NCI-H510A (cell line): ENCODE measurements around the gene TAS2R60.
"Not testable (repeated sequence)": the region's sequence is repeated elsewhere in the genome, so short reads cannot be mapped to it uniquely, and the experiment has no call there.

Experiments used
- DNase-seq: peaks from one replicate; lab custom pipeline; 2025; lab: John Stamatoyannopoulos, UW

TAS2R60 gene

GRCh38 chr7:143477501-143478150 is 34.4 kb downstream of the TAS2R60 start, which contains the start of gene TAS2R41:
TAS2R41 (plus strand) TSS chr7:143477873; CDS start chr7:143477873, 0 bp downstream.
- DNase-seq = no peak

GRCh38 chr7:143479055-143479766 is 36.0 kb downstream of the TAS2R60 start:
- no peak for DNase-seq

GRCh38 chr7:143480501-143480900 is 37.2 kb downstream of the TAS2R60 start:
- DNase-seq = no peak

GRCh38 chr7:143484119-143484518 is 40.9 kb downstream of the TAS2R60 start:
- DNase-seq = no peak

- no peak for DNase-seq
These were observed 41.8 kb downstream of the TAS2R60 start for GRCh38 chr7:143485094-143485493.

GRCh38 chr7:143485500-143485899 is 42.2 kb downstream of the TAS2R60 start:
- DNase-seq = no peak

- DNase-seq = not testable (repeated sequence)
These were observed 43.0 kb downstream of the TAS2R60 start for GRCh38 chr7:143486266-143486665.

GRCh38 chr7:143487061-143487460 is 43.8 kb downstream of the TAS2R60 start:
- no peak for DNase-seq

GRCh38 chr7:143487566-143487965 is 44.3 kb downstream of the TAS2R60 start:
- no peak for DNase-seq

GRCh38 chr7:143490717-143491306 is 47.6 kb downstream of the TAS2R60 start:
- no peak for DNase-seq

GRCh38 chr7:143492043-143492471 is 48.8 kb downstream of the TAS2R60 start:
- DNase-seq = no peak

GRCh38 chr7:143492799-143493739 is 49.8 kb downstream of the TAS2R60 start:
- DNase-seq = no peak

GRCh38 chr7:143493751-143494150 is 50.5 kb downstream of the TAS2R60 start:
- DNase-seq = no peak
